H1 (cell line): ENCODE measurements around the gene LSM3. TPM values are rescaled to one million over a fixed set of nuclear protein-coding genes. Genes with fewer than 3 reads are reported as not detected.

ENCODE experiments used
- E2F6 ChIP-seq: IDR thresholded peaks from 2 replicates; pipeline ENCODE4 v1.6.1; 2012; ENCODE audit warnings: inconsistent platforms
- polyA plus RNA-seq, 7 experiments: library from polyadenylated mRNA; depleted of rRNA in 3 of 7; stranded (reverse) in 5 of 7; unstranded in 2 of 7; fragments of >200 nt in 5 of 7; fragments of 200-250 nt in 2 of 7; gene quantifications; 1 replicate in 5 of 7; 2 replicates in 1 of 7; 4 replicates in 1 of 7; pipeline versions ENCODE4 v1.2.1 to v1.2.3, GENCODE V29; 2011 to 2013; ENCODE audit warnings: missing spikeins in 2 of 7, mixed read lengths in 2 of 7
- total RNA-seq: library from RNA; stranded (reverse); fragmentation: NEBNext Ultra II Directional; extraction: Animal tissue kit (Norgen Biotek cat#: 25700); gene quantifications from 2 replicates; pipeline ENCODE4 v1.2.1, GENCODE V29; 2021

Gene LSM3
- total and polyA plus RNA-seq, 2 of the 8 experiments (the other 6 are each of a cell fraction or from before 2014, with no cell fraction given) = 7.1 to 25.4 TPM

GRCh38 chr3:14142567-14143270 is 35.9 kb upstream of the LSM3 start (continued):
- no peak for TF ChIP-seq E2F6
- TF ChIP-seq, all 59 proteins: peak for 0
